Measurements from ENCODE around the gene CRYL1.

The CRYL1 gene

GRCh38 chr13:20567881-20568528, 42.3 kb upstream of the CRYL1 start:
- Histone ChIP-seq H3K4me3 (ENCODE audit: low read depth, low read length) (peak overlapping the region; percentile 87), H3K9me3 (no peaks in the 10 kb centered on the region; the same call in 1 of the 2 replicates), H3K27me3 (no peaks in the 10 kb centered on the region), H3K4me1 (no peaks in the 10 kb centered on the region; the same call in 1 of the 2 replicates), H3K36me3 (no peaks in the 10 kb centered on the region)
- no peak for DNase-seq
- no peak for TF ChIP-seq CTCF (IDR thresholded peaks at IDR 0.05; ENCODE audit: low read depth, low read length)

GRCh38 chr13:20566898-20567874, 41.5 kb upstream of the CRYL1 start, which contains the start of gene IFT88:
Gene IFT88, plus strand, starts transcription at chr13:20567157. Its CDS starts 7,229 bp downstream, at chr13:20574386.
- H3K27me3 ChIP-seq, result no peaks in the 10 kb centered on the region
- peak; percentile 94 for DNase-seq
- H3K4me1 ChIP-seq, result no peaks in the 10 kb centered on the region; the same call in 1 of the 2 replicates
- H3K9me3 ChIP-seq, result no peaks in the 10 kb centered on the region
- H3K36me3 ChIP-seq, result no peaks in the 10 kb centered on the region
- peak within 1 kb of the TSS; percentile 87 for H3K4me3 ChIP-seq (ENCODE audit: low read depth, low read length)
- TF ChIP-seq CTCF (IDR thresholded peaks at IDR 0.05; ENCODE audit: low read depth, low read length), result no peak

GRCh38 chr13:20566468-20566897, 40.8 kb upstream of the CRYL1 start:
- H3K4me1 ChIP-seq, result no peaks in the 10 kb centered on the region; the same call in 1 of the 2 replicates
- no peaks in the 10 kb centered on the region for H3K36me3 ChIP-seq
- no peak for DNase-seq
- no peaks in the 10 kb centered on the region for H3K9me3 ChIP-seq
- no peak for TF ChIP-seq CTCF (IDR thresholded peaks at IDR 0.05; ENCODE audit: low read depth, low read length)
- H3K4me3 ChIP-seq (ENCODE audit: low read depth, low read length), result peak overlapping the region; percentile 87
- H3K27me3 ChIP-seq, result no peaks in the 10 kb centered on the region

GRCh38 chr13:20565115-20565736, 39.6 kb upstream of the CRYL1 start:
- Histone ChIP-seq H3K27me3 (no peaks in the 10 kb centered on the region), H3K4me1 (no peaks in the 10 kb centered on the region; the same call in 1 of the 2 replicates), H3K36me3 (no peaks in the 10 kb centered on the region), H3K4me3 (ENCODE audit: low read depth, low read length) (no peak overlapping the region), H3K9me3 (no peaks in the 10 kb centered on the region)
- no peak for TF ChIP-seq CTCF (IDR thresholded peaks at IDR 0.05; ENCODE audit: low read depth, low read length)
- DNase-seq, result no peak

GRCh38 chr13:20561741-20562140, 36.1 kb upstream of the CRYL1 start:
- no peak for TF ChIP-seq CTCF (IDR thresholded peaks at IDR 0.05; ENCODE audit: low read depth, low read length)
- Histone ChIP-seq H3K4me1 (no peaks in the 10 kb centered on the region), H3K9me3 (no peaks in the 10 kb centered on the region), H3K36me3 (no peaks in the 10 kb centered on the region), H3K27me3 (no peaks in the 10 kb centered on the region), H3K4me3 (ENCODE audit: low read depth, low read length) (no peak overlapping the region)
- DNase-seq, result no peak
